Measurements from ENCODE around the gene ST8SIA6. TPM values are rescaled to one million over a fixed set of nuclear protein-coding genes. Genes with fewer than 3 reads are reported as not detected.
A peak's percentile ranks its signal among the peaks of the same experiment; 100 is the strongest.
"Not testable (repeated sequence)": the region's sequence is repeated elsewhere in the genome, so short reads cannot be mapped to it uniquely, and the experiment has no call there.

ST8SIA6 gene
- total RNA-seq, 1 experiment from 2014 or later: 0.57 TPM

- DNase-seq (ENCODE audit: extremely low read depth, low read depth): no peak
Observed at GRCh38 chr10:17349717-17350116, 104.7 kb downstream of the ST8SIA6 start.

DNA sequence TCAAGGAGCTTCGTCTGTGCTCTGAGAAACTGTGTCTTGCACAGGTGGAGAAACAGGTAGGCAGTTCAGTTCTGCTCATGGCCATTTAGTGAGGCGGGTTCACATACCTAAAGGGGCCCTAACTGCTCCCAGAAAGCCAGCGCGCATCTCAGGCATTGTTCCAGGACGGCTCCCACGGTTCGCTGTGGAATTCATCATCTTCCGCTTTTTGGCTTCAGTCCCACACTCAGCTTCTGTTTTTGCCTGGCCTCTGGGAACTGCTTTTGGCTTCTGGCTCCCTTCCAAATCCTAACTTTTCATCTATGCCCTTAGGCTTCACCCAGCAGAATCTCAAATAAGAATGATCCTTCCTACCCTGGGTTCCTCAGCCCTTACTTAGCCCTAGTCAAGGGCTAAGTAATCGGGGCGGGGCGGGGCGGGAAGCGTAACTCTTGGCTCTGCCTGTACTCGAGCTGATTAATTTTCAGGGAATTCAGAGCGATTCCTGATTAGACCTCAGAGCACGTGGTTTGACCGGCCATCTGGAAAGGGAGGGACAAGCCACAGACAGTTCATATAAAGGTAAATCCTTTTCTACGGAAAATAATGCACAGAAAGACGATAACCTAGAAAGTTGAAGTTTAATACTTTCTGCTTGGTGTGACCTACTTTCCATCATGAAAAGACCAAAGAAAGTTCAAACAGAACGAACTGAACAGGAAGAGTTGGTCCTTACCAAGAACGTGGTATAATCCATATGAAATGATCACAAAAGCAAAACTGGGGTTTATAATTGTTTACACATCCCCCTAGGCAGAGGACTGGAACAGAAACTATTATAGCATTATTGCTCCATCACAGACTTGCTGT lies 105.7 kb downstream of the ST8SIA6 start:
- peak; percentile 26 for DNase-seq (ENCODE audit: extremely low read depth, low read depth)

- no peak for DNase-seq (ENCODE audit: extremely low read depth, low read depth)
Observed at GRCh38 chr10:17348011-17348500, 106.3 kb downstream of the ST8SIA6 start.

DNA sequence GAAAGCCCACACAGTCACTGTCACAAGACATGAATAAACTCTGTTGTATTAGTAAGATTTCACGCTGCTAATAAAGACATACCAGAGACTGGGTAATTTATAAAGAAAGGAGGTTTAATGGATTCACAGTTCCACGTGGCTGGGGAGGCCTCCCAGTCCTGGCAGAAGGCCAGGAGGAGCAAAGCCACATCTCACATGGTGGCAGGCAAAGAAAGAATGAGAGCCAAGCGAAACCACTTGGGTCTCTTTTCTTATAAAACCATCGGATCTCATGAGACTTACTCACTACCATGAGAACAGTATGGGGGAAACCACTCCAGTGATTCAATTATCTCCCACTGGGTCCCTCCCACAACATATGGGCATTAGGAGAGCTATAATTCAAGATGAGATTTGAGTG lies 110.2 kb downstream of the ST8SIA6 start:
- DNase-seq (ENCODE audit: extremely low read depth, low read depth): no peak

DNA sequence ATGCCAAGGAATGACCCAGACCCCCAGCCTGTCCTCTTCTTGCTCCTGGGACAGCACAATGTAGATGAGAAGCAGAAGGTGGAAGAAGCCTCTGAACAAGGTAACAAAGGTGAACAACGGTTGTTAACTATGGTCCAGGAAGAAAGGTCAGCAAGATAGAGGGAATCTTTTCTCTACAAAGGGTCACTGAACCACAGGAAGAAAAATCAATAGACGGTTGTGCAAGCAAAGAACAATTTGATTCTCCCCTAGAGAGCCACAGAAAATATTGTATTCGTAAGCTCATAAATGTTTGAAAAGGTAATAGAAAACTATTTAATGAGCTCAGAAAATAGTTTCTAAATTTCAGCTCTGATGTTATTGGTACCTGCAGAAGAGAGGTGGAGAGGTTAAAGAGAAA lies 111.3 kb downstream of the ST8SIA6 start:
- DNase-seq (ENCODE audit: extremely low read depth, low read depth): no peak

DNA sequence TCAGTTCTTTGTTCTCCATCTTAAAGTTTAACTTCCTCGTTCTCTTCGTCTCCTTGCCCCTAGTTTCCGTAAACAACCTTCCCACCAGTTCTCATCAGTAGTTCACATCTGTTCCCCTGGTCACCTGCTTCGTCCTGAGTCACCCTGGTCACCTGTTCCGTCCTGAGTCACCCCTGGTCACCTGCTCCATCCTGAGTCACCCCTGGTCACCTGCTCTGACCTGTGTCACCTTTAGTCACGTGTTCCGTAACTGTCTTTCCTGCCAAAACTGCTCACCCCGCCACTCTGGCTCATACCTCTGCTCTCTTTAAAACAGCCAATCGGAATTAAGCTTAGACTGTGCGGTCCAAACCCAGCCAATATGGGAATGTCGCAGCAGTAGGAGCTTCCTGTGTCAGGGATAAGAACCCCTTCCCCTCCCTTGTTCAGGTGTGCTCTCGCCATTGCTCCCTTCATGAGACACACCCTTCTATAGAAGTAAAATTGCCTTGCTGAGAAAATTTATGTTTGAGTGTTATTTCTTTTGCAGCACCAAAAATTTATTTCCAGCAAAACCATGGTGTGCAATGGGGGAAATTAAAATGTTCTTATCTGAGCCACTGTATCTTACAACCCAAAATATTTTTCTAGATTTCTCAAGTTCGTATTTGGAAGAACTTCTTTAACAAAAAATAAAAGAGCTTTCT lies 114.1 kb downstream of the ST8SIA6 start:
- no peak for DNase-seq (ENCODE audit: extremely low read depth, low read depth)

GRCh38 chr10:17335065-17335464 lies 119.3 kb downstream of the ST8SIA6 start:
- no peak for DNase-seq (ENCODE audit: extremely low read depth, low read depth)

GRCh38 chr10:17330501-17330900 lies 123.9 kb downstream of the ST8SIA6 start:
- no peak for DNase-seq (ENCODE audit: extremely low read depth, low read depth)

GRCh38 chr10:17326377-17326776 lies 128.0 kb downstream of the ST8SIA6 start:
- no peak for DNase-seq (ENCODE audit: extremely low read depth, low read depth)

GRCh38 chr10:17321957-17322356 lies 132.4 kb downstream of the ST8SIA6 start:
- not testable (repeated sequence) for DNase-seq (ENCODE audit: extremely low read depth, low read depth)

DNA sequence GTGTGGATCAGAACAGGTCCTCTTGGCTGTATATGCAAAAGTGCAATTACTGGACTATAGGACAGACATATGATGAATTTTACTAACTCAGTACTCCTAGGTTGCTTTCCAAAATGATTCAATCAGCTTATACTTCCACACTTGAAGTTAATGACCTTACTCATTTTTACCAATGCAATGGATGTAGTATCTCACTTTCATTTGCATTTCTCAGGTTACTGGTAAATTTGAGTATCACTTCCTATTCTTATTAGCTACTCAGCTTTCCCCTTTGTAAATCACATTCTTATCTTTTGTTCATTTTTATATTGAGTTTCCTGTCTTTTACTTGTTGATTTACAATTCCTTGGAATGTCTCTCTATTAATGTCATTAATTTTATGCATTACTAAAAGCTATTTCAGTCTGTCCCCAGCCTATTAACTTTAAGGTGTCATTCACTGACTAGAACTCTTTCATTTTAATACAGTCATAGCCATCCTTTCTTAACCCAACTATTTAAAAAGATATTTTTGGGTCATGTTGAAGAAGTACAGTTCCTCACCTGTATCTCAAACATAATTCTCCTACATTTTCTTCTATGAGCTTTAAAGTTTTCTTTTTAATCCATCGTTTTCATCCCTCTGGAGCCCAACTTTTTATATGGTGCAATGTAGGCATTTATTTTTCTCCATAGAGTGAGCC lies 137.8 kb downstream of the ST8SIA6 start:
- no peak for DNase-seq (ENCODE audit: extremely low read depth, low read depth)

GRCh38 chr10:17309435-17309834 lies 145.0 kb downstream of the ST8SIA6 start:
- no peak for DNase-seq (ENCODE audit: extremely low read depth, low read depth)

DNA sequence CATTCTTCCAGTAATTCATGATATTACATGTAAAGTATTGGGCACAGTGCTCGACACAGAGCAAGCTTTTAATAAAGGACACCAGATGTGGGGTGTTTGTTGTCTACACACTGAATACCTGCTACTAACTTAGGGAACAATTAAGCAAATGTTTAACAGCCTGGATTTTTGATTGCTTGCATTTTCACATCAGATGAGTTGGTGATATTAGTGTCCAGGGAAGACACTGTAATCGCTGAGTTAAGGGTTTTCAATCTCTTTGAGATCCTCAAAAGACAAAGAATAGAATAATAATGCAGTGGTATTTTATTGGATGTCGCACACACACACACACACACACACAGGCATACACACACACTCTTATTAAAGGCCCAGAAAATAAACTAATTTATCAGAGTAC lies 147.3 kb downstream of the ST8SIA6 start:
- DNase-seq (ENCODE audit: extremely low read depth, low read depth): no peak

DNA sequence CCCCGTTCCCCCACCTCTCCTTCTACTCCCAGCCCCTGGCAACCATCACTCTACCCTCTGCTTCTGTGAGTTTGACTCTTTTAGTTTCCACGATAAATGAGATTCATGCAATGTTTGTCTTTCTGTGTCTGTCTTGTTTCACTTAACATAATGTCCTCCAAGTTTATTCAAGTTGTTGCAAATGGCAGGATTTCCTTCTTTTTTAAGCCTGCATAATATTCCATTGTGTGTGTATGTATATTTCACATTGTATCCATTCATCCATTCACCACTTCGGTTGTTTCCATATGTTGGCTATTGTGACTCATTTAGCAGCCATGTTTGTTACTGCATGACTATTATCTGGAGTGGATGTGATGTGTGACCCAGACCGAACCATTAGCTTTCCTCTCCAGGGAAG lies 162.0 kb downstream of the ST8SIA6 start:
- no peak for DNase-seq (ENCODE audit: extremely low read depth, low read depth)

- DNase-seq (ENCODE audit: extremely low read depth, low read depth): peak; percentile 2
Observed at GRCh38 chr10:17290226-17290625, 164.2 kb downstream of the ST8SIA6 start.

DNA sequence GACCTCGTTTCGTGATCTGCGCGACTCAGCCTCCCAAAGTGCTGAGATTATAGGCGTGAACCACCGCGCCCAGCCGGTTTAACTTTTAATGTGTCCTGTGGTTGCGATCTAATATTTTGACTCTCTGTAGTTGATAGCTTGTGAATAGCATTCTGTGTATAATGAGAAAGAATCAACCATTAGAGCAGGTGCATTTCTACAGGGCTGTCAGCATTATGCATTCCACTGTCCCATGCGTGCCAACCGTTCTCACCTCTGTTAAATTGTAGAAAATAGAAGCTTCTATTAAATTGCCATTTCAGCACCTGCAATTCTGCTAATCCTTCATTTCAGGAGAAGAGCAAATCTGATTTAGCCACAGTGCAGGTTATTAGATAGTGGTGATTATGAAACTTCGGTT lies 164.6 kb downstream of the ST8SIA6 start:
- DNase-seq (ENCODE audit: extremely low read depth, low read depth): no peak

- DNase-seq (ENCODE audit: extremely low read depth, low read depth): no peak
Observed at GRCh38 chr10:17286562-17287550, 167.5 kb downstream of the ST8SIA6 start.

GRCh38 chr10:17282311-17282710 lies 172.1 kb downstream of the ST8SIA6 start:
- no peak for DNase-seq (ENCODE audit: extremely low read depth, low read depth)

DNA sequence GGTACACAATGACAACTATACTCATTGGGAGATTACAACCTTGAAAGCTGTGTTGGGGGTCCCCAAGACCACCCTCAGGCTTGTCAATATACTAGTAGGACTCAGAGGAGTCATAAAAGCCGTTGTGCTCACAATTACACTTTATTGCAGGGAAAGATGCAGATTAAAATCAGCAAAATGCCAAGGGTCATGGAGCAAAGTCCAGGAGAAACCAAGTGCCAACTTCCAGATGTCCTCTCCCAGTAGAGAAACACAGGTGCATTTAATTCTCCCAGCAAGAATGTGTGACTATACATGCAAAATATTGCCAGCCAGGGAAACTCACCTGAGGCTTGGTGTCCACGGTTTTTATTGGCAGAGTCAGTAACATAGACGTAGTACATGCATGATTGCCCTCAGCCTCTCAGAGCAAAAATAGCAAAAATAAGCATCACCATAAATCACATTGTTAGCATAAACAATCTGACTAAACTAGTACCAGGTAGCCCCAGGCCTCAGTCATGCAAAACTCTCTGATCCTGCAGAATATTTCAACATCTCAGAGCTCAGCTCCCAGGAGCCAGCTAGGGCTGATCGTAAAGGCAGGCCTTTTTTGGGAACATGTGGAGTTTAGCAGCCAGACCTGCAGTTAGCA lies 175.7 kb downstream of the ST8SIA6 start:
- DNase-seq (ENCODE audit: extremely low read depth, low read depth): no peak
